ENCODE measurements around the gene CSTB.

CSTB gene

GRCh38 chr21:43771698-43772424 is 4.2 kb downstream of the CSTB start:
- Histone ChIP-seq H3K4ac (ENCODE audit: low read length) (no peak overlapping the region), H2BK15ac (ENCODE audit: low read length) (no peak overlapping the region), H3K36me3 (replicated peaks in 1 of 2; ENCODE audit: control insufficient read depth in 2 of 2, insufficient read depth in 2 of 2, low read length in 2 of 2) (peaks cover 16 to 23% of the 10 kb centered on the region in 2 donors), H3K79me1 (ENCODE audit: low read depth, low read length) (peaks cover 9% of the 10 kb centered on the region), H3K9ac (ENCODE audit: low read depth, low read length, poor library complexity) (no peak overlapping the region), H4K8ac (ENCODE audit: low read depth, low read length) (no peak overlapping the region), H3K4me2 (ENCODE audit: insufficient read depth, low read length, poor library complexity, severe bottlenecking) (no peak overlapping the region), H2BK12ac (ENCODE audit: low read length) (no peak overlapping the region), H3K9me3 (replicated peaks in 1 of 2; ENCODE audit: control insufficient read depth in 2 of 2, insufficient read depth in 1 of 2, low read depth in 1 of 2, low read length in 2 of 2) (peaks cover 0 to 2% of the 10 kb centered on the region in 2 donors), H3K27ac (replicated peaks; ENCODE audit: low read length) (no peak overlapping the region), H2BK5ac (ENCODE audit: low read length) (no peak overlapping the region), H3K18ac (ENCODE audit: low read length) (no peak overlapping the region), H3K27me3 (ENCODE audit: control insufficient read depth in 3 of 3, insufficient read depth in 3 of 3, low read depth in 1 of 3, low read length in 3 of 3) (no peaks in the 10 kb centered on the region), H3K14ac (ENCODE audit: low read length) (no peak overlapping the region), H2AFZ (ENCODE audit: low read length) (no peak overlapping the region), H3K4me1 (ENCODE audit: control insufficient read depth in 2 of 2, insufficient read depth in 1 of 2, low read depth in 1 of 2, low read length in 2 of 2) (peaks cover 19 to 24% of the 10 kb centered on the region in 2 donors), H2AK5ac (ENCODE audit: low read depth, low read length) (no peak overlapping the region), H4K91ac (ENCODE audit: low read depth, low read length, poor library complexity) (no peak overlapping the region), H3K23ac (ENCODE audit: low read depth, low read length, poor library complexity) (no peak overlapping the region), H3K4me3 (ENCODE audit: low read length in 2 of 2) (no peak overlapping the region), H2BK120ac (ENCODE audit: low read depth, low read length) (no peak overlapping the region)
- no peak for DNase-seq (ENCODE audit: low spot score)
- WGBS, 2 donors (ENCODE audit: extremely low coverage in 2 of 2, insufficient read length in 2 of 2, insufficient replicate concordance in 1 of 2), result no CpG with 5 or more reads among the region's 13 CpGs

DNA sequence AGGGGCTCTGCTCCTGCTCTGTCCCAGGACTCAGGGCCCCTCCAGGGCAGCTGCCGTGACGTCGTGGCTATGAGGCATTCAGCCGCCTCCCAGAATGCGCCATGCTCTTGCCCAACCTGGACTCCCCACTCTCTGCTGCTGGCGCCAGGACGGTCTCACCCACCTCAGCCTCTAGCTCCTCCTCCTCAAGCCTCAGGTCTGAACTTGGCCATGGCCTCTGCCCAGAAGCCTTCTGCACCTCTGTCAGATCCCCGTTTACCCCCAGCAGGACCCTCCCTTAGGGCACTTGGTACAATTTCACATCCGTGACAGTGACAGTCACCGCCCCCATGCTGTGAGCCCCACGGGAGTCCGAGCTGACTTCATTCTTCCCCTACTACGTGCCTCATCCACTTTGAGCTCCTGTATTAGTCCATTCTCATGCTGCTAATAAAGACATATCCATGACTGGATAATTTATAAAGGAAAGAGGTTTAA is 4.9 kb downstream of the CSTB start:
- H3K27me3 ChIP-seq (ENCODE audit: control insufficient read depth in 3 of 3, insufficient read depth in 3 of 3, low read depth in 1 of 3, low read length in 3 of 3), result no peaks in the 10 kb centered on the region
- peak overlapping the region; percentile 34 for H3K23ac ChIP-seq (ENCODE audit: low read depth, low read length, poor library complexity)
- no peak overlapping the region for H3K4me2 ChIP-seq (ENCODE audit: insufficient read depth, low read length, poor library complexity, severe bottlenecking)
- peak overlapping the region; percentile 59 for H2BK5ac ChIP-seq (ENCODE audit: low read length)
- H3K4me1 ChIP-seq (ENCODE audit: control insufficient read depth in 2 of 2, insufficient read depth in 1 of 2, low read depth in 1 of 2, low read length in 2 of 2), result peaks cover 19 to 26% of the 10 kb centered on the region in 2 donors
- no peak for DNase-seq (ENCODE audit: low spot score)
- no peak overlapping the region for H3K9ac ChIP-seq (ENCODE audit: low read depth, low read length, poor library complexity)
- no peak overlapping the region for H2AFZ ChIP-seq (ENCODE audit: low read length)
- H4K8ac ChIP-seq (ENCODE audit: low read depth, low read length), result no peak overlapping the region
- no peak overlapping the region for H3K4ac ChIP-seq (ENCODE audit: low read length)
- H2BK15ac ChIP-seq (ENCODE audit: low read length), result no peak overlapping the region
- no peak overlapping the region for H3K14ac ChIP-seq (ENCODE audit: low read length)
- no peak overlapping the region for H2BK120ac ChIP-seq (ENCODE audit: low read depth, low read length)
- WGBS, 2 donors (ENCODE audit: extremely low coverage in 2 of 2, insufficient read length in 2 of 2, insufficient replicate concordance in 1 of 2), result no CpG with 5 or more reads among the region's 13 CpGs
- peaks cover 9% of the 10 kb centered on the region for H3K79me1 ChIP-seq (ENCODE audit: low read depth, low read length)
- peak overlapping the region; percentile 11 for H2AK5ac ChIP-seq (ENCODE audit: low read depth, low read length)
- H3K36me3 ChIP-seq (replicated peaks in 1 of 2; ENCODE audit: control insufficient read depth in 2 of 2, insufficient read depth in 2 of 2, low read length in 2 of 2), result peaks cover 16 to 23% of the 10 kb centered on the region in 2 donors
- no peak overlapping the region for H3K18ac ChIP-seq (ENCODE audit: low read length)
- H3K27ac ChIP-seq (replicated peaks; ENCODE audit: low read length), result no peak overlapping the region
- no peak overlapping the region for H4K91ac ChIP-seq (ENCODE audit: low read depth, low read length, poor library complexity)
- H2BK12ac ChIP-seq (ENCODE audit: low read length), result no peak overlapping the region
- no peak overlapping the region for H3K4me3 ChIP-seq (ENCODE audit: low read length in 2 of 2)
- peaks cover 0 to 2% of the 10 kb centered on the region in 2 donors for H3K9me3 ChIP-seq (replicated peaks in 1 of 2; ENCODE audit: control insufficient read depth in 2 of 2, insufficient read depth in 1 of 2, low read depth in 1 of 2, low read length in 2 of 2)

- peaks cover 0 to 2% of the 10 kb centered on the region in 2 donors for H3K9me3 ChIP-seq (replicated peaks in 1 of 2; ENCODE audit: control insufficient read depth in 2 of 2, insufficient read depth in 1 of 2, low read depth in 1 of 2, low read length in 2 of 2)
- no peak overlapping the region for H4K91ac ChIP-seq (ENCODE audit: low read depth, low read length, poor library complexity)
- H2BK15ac ChIP-seq (ENCODE audit: low read length), result no peak overlapping the region
- peak overlapping the region; percentile 38 for H3K14ac ChIP-seq (ENCODE audit: low read length)
- H2BK120ac ChIP-seq (ENCODE audit: low read depth, low read length), result no peak overlapping the region
- peaks cover 4% of the 10 kb centered on the region for H3K79me1 ChIP-seq (ENCODE audit: low read depth, low read length)
- H3K27ac ChIP-seq (replicated peaks; ENCODE audit: low read length), result no peak overlapping the region
- peak overlapping the region; percentile 90 for H2BK12ac ChIP-seq (ENCODE audit: low read length)
- peak overlapping the region; percentile 85 for H3K18ac ChIP-seq (ENCODE audit: low read length)
- peaks cover 18 to 25% of the 10 kb centered on the region in 2 donors for H3K4me1 ChIP-seq (ENCODE audit: control insufficient read depth in 2 of 2, insufficient read depth in 1 of 2, low read depth in 1 of 2, low read length in 2 of 2)
- H3K9ac ChIP-seq (ENCODE audit: low read depth, low read length, poor library complexity), result no peak overlapping the region
- H2AFZ ChIP-seq (ENCODE audit: low read length), result no peak overlapping the region
- H3K36me3 ChIP-seq (replicated peaks in 1 of 2; ENCODE audit: control insufficient read depth in 2 of 2, insufficient read depth in 2 of 2, low read length in 2 of 2), result peaks cover 16 to 23% of the 10 kb centered on the region in 2 donors
- H3K23ac ChIP-seq (ENCODE audit: low read depth, low read length, poor library complexity), result peak overlapping the region; percentile 98
- peak overlapping the region; percentile 81 for H2AK5ac ChIP-seq (ENCODE audit: low read depth, low read length)
- WGBS, 2 donors (ENCODE audit: extremely low coverage in 2 of 2, insufficient read length in 2 of 2, insufficient replicate concordance in 1 of 2), result no CpG with 5 or more reads among the region's 21 CpGs
- peak overlapping the region; percentile 66 for H2BK5ac ChIP-seq (ENCODE audit: low read length)
- no peaks in the 10 kb centered on the region for H3K27me3 ChIP-seq (ENCODE audit: control insufficient read depth in 3 of 3, insufficient read depth in 3 of 3, low read depth in 1 of 3, low read length in 3 of 3)
- no peak overlapping the region for H3K4me3 ChIP-seq (ENCODE audit: low read length in 2 of 2)
- no peak for DNase-seq (ENCODE audit: low spot score)
- H3K4ac ChIP-seq (ENCODE audit: low read length), result no peak overlapping the region
- peak overlapping the region; percentile 17 for H4K8ac ChIP-seq (ENCODE audit: low read depth, low read length)
- no peak overlapping the region for H3K4me2 ChIP-seq (ENCODE audit: insufficient read depth, low read length, poor library complexity, severe bottlenecking)
Observed at GRCh38 chr21:43770066-43770655, 5.9 kb downstream of the CSTB start.

- Histone ChIP-seq H2BK15ac (ENCODE audit: low read length) (no peak overlapping the region), H3K79me1 (ENCODE audit: low read depth, low read length) (peaks cover under 1% of the 10 kb centered on the region), H3K36me3 (replicated peaks in 1 of 2; ENCODE audit: control insufficient read depth in 2 of 2, insufficient read depth in 2 of 2, low read length in 2 of 2) (peaks cover 14 to 20% of the 10 kb centered on the region in 2 donors), H3K9me3 (replicated peaks in 1 of 2; ENCODE audit: control insufficient read depth in 2 of 2, insufficient read depth in 1 of 2, low read depth in 1 of 2, low read length in 2 of 2) (peaks cover 0 to 2% of the 10 kb centered on the region in 2 donors), H3K4me1 (ENCODE audit: control insufficient read depth in 2 of 2, insufficient read depth in 1 of 2, low read depth in 1 of 2, low read length in 2 of 2) (peaks cover 16 to 23% of the 10 kb centered on the region in 2 donors), H3K23ac (ENCODE audit: low read depth, low read length, poor library complexity) (peak overlapping the region; percentile 68), H3K9ac (ENCODE audit: low read depth, low read length, poor library complexity) (no peak overlapping the region), H2BK120ac (ENCODE audit: low read depth, low read length) (no peak overlapping the region), H2AK5ac (ENCODE audit: low read depth, low read length) (peak overlapping the region; percentile 94), H4K91ac (ENCODE audit: low read depth, low read length, poor library complexity) (no peak overlapping the region), H3K4me3 (ENCODE audit: low read length in 2 of 2) (no peak overlapping the region), H3K4me2 (ENCODE audit: insufficient read depth, low read length, poor library complexity, severe bottlenecking) (no peak overlapping the region), H2BK12ac (ENCODE audit: low read length) (peak overlapping the region; percentile 66), H4K8ac (ENCODE audit: low read depth, low read length) (no peak overlapping the region), H3K27ac (replicated peaks; ENCODE audit: low read length) (no peak overlapping the region), H3K4ac (ENCODE audit: low read length) (no peak overlapping the region), H3K27me3 (ENCODE audit: control insufficient read depth in 3 of 3, insufficient read depth in 3 of 3, low read depth in 1 of 3, low read length in 3 of 3) (no peaks in the 10 kb centered on the region), H3K18ac (ENCODE audit: low read length) (peak overlapping the region; percentile 13), H3K14ac (ENCODE audit: low read length) (peak overlapping the region; percentile 90), H2AFZ (ENCODE audit: low read length) (no peak overlapping the region), H2BK5ac (ENCODE audit: low read length) (peak overlapping the region; percentile 4)
- no peak for DNase-seq (ENCODE audit: low spot score)
- WGBS, 2 donors (ENCODE audit: extremely low coverage in 2 of 2, insufficient read length in 2 of 2, insufficient replicate concordance in 1 of 2), result no CpG with 5 or more reads among the region's 11 CpGs
Observed at GRCh38 chr21:43769325-43769958, 6.7 kb downstream of the CSTB start.
